Astrocyte (in vitro differentiated cells and primary cell): ENCODE data around the gene APBB2.

Source experiments
- EZH2 ChIP-seq: IDR thresholded peaks from 2 replicates; pipeline ENCODE4 v1.6.1; 2012; ENCODE audit warnings: mild to moderate bottlenecking, low read length, inconsistent platforms; ENCODE audit not compliant: insufficient read depth
- TF ChIP-seq, protein P1 (sequence below): IDR thresholded peaks from 2 replicates; pipeline ENCODE4 v1.5.1; 2011; ENCODE audit warnings: low read depth, mild to moderate bottlenecking, inconsistent platforms, low read length, moderate library complexity; ENCODE audit not compliant: insufficient read depth

DNA sequence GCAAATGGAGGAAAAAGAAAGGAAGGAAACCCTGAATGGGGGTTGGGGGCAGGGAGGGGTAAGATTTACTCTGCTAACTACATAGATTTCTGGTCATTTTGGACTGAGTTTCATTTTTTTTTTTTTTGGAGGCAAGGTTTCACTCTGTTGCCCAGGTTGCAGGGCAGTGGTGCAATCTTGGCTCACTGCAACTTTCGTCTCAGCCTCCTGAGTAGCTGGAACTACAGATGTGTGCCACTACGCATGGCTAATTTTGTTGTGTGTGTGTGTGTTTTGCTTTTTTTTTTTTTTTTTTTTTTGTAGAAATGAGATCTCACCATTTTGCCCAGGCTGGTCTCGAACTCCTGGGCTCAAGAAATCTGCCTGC lies 223.5 kb downstream of the APBB2 start:
- TF ChIP-seq, protein P1, sequence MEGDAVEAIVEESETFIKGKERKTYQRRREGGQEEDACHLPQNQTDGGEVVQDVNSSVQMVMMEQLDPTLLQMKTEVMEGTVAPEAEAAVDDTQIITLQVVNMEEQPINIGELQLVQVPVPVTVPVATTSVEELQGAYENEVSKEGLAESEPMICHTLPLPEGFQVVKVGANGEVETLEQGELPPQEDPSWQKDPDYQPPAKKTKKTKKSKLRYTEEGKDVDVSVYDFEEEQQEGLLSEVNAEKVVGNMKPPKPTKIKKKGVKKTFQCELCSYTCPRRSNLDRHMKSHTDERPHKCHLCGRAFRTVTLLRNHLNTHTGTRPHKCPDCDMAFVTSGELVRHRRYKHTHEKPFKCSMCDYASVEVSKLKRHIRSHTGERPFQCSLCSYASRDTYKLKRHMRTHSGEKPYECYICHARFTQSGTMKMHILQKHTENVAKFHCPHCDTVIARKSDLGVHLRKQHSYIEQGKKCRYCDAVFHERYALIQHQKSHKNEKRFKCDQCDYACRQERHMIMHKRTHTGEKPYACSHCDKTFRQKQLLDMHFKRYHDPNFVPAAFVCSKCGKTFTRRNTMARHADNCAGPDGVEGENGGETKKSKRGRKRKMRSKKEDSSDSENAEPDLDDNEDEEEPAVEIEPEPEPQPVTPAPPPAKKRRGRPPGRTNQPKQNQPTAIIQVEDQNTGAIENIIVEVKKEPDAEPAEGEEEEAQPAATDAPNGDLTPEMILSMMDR: no peak
- TF ChIP-seq EZH2: no peak
